Measurements from ENCODE around the gene ZP4. TPM values are rescaled to one million over a fixed set of nuclear protein-coding genes. Genes with fewer than 3 reads are reported as not detected.

ZP4 gene
- polyA plus RNA-seq, 1 experiment: not detected

- DNase-seq (ENCODE audit: low read depth): no peak
- POLR2A ChIA-PET: no interaction called here
- CTCF ChIA-PET: no interaction called here
- Histone ChIP-seq H3K27me3 (ENCODE audit: control insufficient read depth, insufficient read depth, low read length) (no peaks in the 10 kb centered on the region), H3K4me3 (ENCODE audit: low read depth, low read length) (no peak overlapping the region), H3K36me3 (ENCODE audit: control insufficient read depth, insufficient read depth, low read length) (no peaks in the 10 kb centered on the region)
- TF ChIP-seq CTCF (IDR thresholded peaks at IDR 0.05; ENCODE audit: insufficient read depth, low read depth, low read length): no peak
These were observed 56.7 kb downstream of the ZP4 start for GRCh38 chr1:237834048-237834447.

- ChIA-PET CTCF (no interaction called here), POLR2A (no interaction called here)
- H3K4me3 ChIP-seq (ENCODE audit: low read depth, low read length): no peak overlapping the region
- H3K36me3 ChIP-seq (ENCODE audit: control insufficient read depth, insufficient read depth, low read length): no peaks in the 10 kb centered on the region
- no peak for TF ChIP-seq CTCF (IDR thresholded peaks at IDR 0.05; ENCODE audit: insufficient read depth, low read depth, low read length)
- DNase-seq (ENCODE audit: low read depth): no peak
- no peaks in the 10 kb centered on the region for H3K27me3 ChIP-seq (ENCODE audit: control insufficient read depth, insufficient read depth, low read length)
These were observed 57.9 kb downstream of the ZP4 start for GRCh38 chr1:237832858-237833257.
